ENCODE measurements around the gene TRIM38.
"Not testable (repeated sequence)": the region's sequence is repeated elsewhere in the genome, so short reads cannot be mapped to it uniquely, and the experiment has no call there.

TRIM38 gene

DNA sequence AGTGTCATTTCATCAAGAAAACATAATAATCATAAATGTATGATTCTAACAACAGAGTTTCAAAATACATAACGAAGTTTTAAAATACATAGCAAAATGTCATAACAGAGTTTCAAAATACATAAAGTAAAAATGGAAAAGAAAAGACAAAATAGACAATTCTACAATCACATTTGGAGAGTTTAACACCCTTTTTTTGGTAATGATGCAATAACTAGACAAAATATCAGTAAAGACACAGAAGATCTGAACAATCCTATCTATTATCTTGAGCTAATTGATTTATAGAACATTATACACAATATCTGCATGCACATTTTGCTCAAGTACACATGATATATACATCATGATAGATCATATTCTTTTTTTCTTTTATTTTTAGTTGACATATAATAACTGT is 18.7 kb upstream of the TRIM38 start:
- DNase-seq = no peak

DNA sequence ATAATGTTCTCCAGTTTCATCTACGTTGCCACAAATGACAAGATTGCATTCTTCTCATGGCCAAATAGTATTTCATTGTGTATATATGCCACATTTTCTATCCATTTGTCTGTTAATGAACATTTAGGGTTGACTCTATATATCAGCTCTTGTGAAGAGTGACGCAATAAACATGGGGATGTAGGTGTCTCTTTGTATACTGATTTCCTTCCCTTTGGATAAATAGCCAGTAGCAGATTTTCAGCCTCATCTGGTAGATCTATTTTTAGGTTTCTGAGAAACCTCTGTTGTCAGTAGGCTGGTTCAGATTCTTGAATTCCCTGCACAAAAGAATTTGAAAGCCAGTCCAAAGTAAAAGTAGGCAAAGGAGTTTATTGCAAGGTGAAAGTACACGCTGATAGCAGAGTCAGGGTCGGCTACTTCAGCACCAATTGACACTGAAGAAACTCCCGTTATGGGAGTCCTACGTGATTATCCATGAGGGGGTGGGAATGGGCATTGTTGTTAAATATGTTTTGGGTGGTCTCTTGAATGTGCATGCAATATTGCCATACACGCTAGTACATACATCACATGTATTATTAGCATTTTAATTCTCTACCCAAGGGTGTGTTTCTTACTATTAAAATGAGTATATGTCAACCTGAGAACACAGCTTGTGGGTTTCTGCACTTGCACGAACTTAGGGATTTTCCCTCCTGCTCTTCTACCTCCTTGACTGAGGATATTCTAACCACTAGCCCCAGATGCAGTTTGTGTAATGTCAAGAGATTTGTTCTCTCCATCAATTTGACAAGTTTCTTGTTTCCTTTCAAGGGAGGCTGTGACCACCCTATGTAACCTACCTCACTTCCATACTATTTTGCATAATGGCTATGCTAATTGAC is 17.7 kb upstream of the TRIM38 start:
- DNase-seq = no peak

DNA sequence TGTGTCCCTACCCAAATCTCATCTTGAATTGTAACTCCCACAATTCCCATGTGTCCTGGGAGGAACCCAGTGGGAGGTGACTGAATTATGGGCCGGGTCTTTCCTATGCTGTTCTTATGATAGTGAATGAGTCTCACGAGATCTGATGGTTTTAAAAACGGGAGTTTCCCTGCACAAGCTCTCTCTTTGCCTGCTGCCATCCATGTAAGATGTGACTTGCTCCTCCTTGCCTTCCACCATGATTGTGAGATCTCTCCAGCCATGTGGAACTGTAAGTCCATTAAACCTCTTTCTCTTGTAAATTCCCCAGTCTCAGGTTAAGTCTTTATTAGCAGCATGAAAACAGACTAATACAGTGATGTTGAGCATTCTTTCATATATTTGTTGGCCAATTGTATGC is 16.9 kb upstream of the TRIM38 start:
- DNase-seq = not testable (repeated sequence)

- DNase-seq = no peak
These were observed 16.0 kb upstream of the TRIM38 start for GRCh38 chr6:25946631-25947030.

DNA sequence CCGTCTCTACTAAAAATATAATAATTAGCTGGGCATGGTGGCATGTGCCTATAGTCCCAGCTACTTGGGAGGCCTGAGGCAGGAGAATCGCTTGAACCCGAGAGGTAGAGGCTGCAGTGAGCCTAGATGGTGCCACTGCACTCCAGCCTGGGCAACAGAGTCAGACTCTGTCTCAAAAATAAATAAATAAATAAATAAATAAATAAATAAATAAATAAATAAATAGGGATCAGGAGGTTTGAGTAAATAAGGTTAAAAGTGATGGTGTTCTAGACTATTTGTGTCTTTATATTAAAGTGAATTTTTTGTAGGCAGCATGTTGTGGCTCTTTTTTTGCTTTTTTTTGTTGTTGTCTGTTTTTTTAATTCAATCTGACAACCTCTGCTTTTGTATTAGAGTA is 15.1 kb upstream of the TRIM38 start:
- not testable (repeated sequence) for DNase-seq

- DNase-seq = no peak
These were observed 12.9 kb upstream of the TRIM38 start for GRCh38 chr6:25949695-25950094.

- DNase-seq = no peak
These were observed 12.3 kb upstream of the TRIM38 start for GRCh38 chr6:25950297-25950696.

DNA sequence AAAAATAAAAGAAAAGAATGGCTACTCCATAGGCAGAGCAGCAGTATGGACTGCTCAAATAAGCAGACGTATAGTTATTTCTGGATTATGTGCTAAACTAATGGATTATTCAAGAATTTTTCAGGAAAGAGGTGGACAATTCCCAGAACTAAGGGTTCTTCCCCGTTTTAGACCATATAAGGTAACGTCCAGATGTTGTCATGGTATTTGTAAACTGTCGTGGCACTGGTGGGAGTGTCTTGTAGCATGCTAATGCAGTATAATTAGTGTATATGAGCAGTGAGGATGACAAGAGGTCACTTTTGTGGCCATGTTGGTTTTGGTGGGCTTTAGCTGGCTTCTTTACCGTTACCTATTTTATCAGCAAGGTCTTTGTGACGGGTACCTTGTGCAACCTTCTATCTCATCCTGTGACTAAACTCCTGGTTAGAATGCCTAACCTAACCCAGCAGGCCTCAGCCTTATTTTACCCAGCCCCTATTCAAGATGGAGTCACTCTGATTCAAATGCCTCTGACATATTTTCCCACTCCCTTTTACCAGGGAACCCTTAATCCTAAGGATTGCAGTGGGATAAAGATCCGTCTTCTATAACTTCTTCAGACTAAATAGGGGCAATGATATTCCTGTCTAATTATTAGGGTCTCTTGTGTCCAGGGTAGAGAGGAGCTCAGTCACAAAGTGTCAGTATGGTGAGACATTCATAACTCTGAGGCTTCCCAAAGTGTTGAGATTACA is 11.1 kb upstream of the TRIM38 start:
- DNase-seq = no peak

- DNase-seq = no peak
These were observed 10.1 kb upstream of the TRIM38 start for GRCh38 chr6:25952535-25952934.

GRCh38 chr6:25953733-25954132 is 8.9 kb upstream of the TRIM38 start:
- DNase-seq = no peak

DNA sequence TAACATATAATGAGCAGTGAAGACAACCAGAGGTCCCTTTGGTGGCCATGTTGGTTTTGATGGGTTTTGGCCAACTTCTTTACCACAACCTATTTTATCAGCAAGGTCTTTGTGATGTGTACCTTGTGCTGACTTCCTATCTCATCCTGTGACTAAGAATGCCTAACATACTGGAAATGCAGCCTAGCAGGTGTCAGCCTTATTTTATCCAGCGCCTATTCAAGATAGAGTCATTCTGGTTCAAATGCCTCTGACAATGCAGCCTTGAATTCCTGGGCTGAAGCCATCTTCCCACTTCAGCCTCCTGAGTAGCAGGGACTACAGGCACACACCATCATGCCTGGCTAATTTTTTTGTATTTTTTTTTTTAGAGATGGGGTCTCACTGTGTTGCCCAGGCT is 7.8 kb upstream of the TRIM38 start:
- no peak for DNase-seq

- no peak for DNase-seq
These were observed 6.4 kb upstream of the TRIM38 start for GRCh38 chr6:25956226-25956625.

DNA sequence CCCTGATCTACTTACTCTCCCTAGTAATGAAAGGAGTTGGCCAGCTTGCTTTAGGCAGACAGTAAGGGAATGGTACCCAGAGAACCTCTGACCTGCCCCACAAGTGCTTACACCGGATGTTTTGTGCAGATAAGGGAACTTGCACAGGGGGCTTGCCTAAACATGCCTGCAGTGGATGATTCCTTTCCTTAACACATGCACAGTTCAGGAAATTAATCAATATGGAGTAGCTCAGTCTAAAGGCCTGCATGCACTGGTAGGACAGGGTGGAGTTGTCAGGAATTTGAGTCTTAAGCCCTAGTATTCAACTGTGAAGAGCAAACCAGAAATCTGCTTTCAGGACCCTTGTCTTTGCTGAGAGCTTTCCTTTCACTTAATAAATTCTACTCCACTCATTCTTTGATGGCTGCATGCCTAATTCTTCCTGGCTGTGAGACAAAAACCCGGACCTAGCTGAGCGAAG is 3.9 kb upstream of the TRIM38 start:
- no peak for DNase-seq

DNA sequence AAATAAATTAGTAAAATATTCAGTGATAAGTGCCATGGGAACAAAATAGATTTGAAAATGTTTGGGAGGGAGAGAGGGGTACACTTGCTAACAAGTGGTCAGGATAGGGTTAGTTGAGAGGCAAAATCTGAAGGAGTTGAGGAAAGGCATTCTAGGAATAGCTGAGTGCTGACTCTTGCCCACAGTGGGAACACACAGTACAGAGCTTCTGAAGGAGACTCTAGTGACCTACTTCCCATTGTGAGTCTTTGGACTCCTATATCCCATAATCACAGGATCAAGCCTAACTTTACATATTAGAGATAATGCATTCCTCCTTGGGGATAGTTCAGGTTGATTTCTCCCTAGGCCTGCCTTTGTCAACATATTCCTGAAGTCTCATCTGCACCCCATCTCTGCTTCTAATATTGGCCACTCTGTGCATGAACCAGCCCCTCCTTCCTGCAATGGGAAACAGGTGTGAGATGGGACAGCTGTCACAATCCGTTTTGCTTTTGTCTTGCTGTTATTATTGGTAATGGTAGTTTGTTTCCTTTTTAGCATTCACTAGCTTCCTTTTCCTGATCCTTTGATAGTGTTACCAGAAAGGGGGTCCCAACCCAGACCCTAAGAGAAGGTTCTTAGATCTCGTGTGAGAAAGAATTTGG is 2.6 kb upstream of the TRIM38 start:
- no peak for DNase-seq

- no peak for DNase-seq
These were observed 1.9 kb upstream of the TRIM38 start for GRCh38 chr6:25960734-25961133.

DNA sequence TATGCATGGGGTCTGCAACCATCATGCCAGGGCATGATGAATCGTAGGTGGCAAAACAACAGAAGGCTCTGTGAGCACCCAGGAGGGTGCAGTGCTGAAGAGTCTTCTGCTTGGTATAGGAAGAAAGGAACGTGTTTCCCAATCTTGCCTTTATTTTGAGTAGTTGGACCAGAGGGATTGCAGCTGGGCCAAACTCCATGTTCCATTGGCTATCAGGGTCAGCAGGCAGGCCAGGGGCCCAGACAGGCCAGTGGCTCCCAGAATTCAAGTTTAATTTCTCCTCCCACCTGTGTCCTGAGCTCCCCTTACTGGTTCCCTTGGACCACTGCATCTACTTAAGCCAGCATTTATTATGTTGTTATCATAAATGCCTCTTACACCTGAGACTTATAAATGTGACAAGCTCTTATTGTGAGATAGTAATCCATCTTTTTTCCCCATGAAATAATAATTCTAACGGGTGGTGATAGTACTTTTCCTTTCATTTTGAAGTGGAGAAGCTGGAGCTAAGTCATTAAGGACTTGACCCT is 918 bp upstream of the TRIM38 start:
- DNase-seq = no peak

DNA sequence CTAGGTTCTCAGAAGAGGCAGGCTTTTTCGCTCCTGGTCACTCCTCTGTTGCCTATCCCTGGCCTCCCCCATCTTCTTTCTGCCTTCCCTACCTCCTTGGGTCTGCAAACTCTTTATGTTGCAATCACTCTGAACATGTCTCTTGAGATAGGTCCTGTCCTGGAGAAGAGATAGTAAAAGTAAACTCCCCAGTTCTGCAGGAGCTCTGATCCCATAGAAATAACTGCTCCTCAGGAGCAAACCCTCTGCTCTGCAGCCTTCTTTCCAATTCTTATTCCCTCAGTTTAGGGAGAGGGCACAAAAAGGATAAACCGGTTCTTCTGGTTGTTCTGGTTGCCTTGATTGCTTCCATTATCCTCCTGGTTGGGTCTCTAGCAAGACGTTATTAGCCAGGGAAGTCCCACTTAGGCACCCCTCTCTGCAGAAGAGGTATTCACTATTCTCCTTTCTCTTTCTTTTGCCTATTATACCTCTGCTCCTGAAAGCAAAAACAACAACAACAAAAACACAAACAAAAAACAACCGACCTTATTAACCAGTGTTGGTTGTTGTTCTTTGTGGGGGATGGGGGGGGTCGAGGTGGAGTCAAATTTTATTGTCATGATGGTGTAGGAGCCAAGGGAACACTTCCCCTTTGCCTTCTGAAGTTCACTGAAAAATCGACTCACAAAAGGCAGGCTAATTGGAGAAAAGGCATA is 973 bp downstream of the TRIM38 start:
- DNase-seq = no peak

DNA sequence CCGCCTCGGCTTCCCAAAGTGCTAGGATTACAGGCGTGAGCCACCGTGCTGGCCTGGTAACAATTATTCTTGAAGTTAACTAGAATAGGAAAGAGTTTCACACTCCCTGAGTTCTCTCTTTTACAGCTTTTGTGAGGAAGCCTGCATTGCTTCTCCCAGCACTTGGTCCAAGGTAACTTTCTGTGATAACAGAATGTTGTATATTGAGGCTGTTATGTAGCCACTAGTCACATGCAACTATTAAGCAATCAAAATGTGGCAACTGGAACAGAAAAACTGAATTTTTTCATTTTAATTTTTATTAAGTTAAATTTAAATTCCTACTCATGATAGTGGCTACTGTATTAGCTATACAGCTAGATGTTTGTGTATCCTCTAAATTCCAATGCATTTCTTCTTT is 2.5 kb downstream of the TRIM38 start:
- no peak for DNase-seq

GRCh38 chr6:25966711-25967110 is 4.1 kb downstream of the TRIM38 start:
- DNase-seq = no peak

DNA sequence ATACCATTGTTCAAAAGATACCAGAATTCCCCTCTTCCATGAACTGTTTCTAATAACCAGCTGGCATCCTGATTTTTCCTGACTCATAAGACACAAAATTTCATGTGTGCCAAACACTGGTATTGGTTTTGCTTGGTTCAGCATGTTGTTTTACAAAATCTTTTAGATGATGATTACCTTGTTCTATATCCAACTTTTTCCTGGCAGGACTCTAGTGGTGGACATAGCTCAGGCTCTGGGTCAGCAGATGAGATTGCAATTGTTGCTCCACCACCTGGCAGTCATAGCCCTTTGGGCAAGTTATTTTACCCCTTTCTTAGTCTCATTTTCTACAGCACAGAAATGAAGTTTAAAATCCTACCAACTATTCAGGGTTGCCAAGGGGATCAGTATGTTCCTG is 6.2 kb downstream of the TRIM38 start:
- DNase-seq = no peak

DNA sequence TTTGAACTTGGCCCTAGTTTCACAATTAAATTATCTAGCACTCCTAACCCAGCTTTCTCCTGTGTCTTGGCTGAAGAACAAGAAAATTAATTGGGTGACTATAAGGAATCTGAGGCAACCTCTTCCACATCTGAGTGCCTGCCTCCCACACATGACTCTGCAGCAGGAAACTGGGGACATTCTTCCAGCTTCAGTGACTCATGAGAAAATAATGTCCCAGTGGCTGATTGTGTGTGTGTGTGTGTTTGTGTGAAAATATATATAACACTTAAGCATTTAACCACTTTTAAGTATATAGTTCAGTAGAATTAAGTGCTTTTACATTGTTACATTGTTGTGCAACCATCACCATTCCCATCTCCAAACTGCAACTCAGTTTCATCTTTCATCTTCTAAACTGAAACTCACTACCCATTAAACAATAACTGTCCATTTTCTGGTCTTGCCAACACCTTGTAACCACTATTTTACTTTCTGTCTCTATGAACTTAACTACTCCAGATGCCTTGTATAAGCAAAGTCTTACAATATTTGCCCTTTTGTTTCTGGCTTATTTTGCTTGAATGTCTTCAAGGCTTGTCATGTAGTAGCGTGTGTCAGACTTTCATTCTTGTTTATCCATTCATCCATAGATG is 8.7 kb downstream of the TRIM38 start:
- DNase-seq = no peak

DNA sequence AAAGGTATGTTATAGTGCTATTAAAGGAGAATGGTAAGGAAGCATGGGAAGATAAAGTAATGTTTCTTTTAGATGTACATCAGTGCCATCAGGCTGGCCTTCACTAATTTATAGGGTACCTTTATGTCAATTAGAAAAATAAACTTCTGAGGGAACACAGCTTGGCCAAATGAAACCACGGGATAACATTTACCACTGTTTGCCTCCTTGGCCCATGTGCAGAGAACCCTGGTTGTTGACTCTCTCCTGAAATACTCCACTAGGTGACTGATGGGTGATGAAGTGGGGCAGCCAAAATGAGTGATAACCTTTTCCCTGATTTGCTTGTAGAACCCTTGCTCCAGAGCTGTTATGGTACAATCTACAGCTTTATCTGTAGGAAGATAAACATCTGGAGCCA is 9.5 kb downstream of the TRIM38 start:
- no peak for DNase-seq

All from CD4-positive, alpha-beta T cell treated with Interleukin-4 for 4 hours (primary cell).